GM21529 (cell line): ENCODE measurements around the gene UBXN2A.
"Not testable (repeated sequence)": the region's sequence is repeated elsewhere in the genome, so short reads cannot be mapped to it uniquely, and the experiment has no call there.

ENCODE experiments used
- ATAC-seq: cut with Tn5 transposase; IDR thresholded peaks from one replicate; pipeline ENCODE4 v1.9.1; 2021; ENCODE audit not compliant: unreplicated experiment

UBXN2A gene

DNA sequence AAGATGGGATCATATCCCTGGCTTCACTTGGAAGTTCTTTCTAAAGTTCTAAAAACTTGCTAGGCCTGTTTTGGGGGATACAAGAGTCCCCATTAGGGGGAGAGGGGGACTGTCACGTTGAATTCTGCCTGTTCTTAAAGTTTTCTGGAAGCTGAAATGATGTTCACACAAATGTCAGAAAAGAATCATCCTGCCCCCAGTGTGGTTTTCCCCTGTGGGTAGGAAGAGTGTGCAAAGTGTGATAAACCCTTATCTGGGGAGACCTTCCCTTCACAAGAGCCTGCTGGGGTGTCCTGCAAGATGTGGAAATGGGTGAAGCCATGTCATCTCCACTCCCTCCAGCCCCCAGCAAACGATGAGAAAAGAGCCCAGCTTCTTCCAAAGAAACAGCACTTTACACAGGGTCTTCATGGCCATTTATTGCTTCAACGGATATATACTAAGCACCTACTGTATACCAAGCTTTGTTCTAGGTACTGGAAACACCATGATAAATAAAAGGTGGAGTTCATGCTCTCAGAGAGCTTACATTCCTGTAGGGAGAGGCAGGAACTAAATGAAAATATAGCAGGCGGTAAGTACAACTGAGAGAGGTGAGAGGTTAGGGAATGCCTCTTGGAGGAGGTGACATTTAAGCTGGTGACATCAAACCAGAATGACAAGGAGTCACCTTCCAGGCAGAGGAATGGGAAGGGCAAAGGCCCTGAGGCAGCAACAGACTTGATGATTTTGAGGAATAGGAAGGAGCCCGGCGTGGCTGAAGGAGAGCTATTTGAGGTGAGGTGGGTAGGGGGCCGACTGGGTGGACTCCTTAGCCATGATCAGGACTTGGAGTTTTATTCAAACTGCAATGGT is 71.2 kb downstream of the UBXN2A start:
- no peak for ATAC-seq

GRCh38 chr2:24012521-24013188 is 72.4 kb downstream of the UBXN2A start:
- no peak for ATAC-seq

- not testable (repeated sequence) for ATAC-seq
These were observed 74.6 kb downstream of the UBXN2A start for GRCh38 chr2:24014902-24015301.

DNA sequence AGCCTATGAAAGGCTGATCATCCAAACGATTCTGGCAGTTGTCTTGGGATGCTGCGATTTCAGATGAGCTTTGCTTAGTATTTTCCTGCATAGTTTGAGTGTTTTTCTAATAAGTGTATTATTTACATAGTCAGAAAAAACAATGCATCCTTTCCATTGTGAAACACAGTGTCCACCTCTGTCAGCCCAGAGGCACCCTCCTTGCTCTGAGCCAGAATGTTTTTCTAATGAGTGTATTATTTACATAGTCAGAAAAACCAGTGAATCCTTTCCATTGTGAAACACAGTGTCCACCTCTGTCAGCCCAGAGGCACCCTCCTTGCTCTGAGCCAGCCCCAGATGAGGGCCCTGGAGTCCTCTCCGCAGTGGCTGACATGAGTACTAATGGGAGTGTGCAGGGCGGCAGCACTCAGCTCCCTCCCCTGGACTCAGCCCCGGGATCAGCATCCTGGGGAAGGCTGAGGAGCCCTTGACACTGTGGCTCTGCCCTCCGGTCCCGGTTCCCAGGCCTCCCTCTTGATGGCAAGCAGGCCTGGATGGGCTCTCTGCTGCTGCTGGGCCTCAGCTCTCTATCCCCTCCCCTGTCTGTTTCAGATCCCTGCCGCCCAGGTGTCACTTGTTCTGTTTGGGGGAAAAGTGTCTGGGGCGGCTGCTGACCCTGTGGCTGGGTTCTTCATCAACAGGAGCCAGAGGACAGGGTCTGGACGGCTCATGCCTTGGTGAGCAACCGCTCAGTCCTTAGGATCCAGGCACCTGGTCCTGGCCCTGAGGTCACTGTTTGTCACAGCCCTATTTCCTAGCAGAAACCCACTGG is 75.5 kb downstream of the UBXN2A start:
- ATAC-seq, result no peak

GRCh38 chr2:24016376-24016761 is 76.1 kb downstream of the UBXN2A start:
- ATAC-seq, result no peak

- ATAC-seq, result no peak
These were observed 76.8 kb downstream of the UBXN2A start for GRCh38 chr2:24016853-24017703.

- no peak for ATAC-seq
These were observed 77.4 kb downstream of the UBXN2A start for GRCh38 chr2:24017711-24018110.

DNA sequence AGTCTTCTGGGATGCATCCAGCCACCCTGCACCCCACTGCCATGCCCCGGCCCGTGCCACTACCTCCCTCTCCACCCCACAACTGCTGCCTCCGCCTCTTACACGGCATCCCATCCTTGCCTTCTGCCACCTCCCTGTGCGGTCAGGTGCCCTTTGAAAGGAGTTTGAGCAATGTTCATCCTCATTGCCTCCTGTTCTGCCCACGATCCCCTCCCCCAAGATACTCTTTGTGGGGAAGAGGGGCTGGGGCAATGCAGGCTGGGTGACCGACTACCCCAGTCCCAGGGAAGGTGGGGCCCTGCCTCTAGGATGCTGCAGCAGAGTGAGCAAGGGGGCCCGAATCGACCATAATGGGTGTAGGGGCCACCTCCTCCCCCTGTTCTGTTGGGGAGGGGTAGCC is 78.0 kb downstream of the UBXN2A start:
- ATAC-seq, result no peak

- ATAC-seq, result no peak
These were observed 79.5 kb downstream of the UBXN2A start for GRCh38 chr2:24019729-24020128.

DNA sequence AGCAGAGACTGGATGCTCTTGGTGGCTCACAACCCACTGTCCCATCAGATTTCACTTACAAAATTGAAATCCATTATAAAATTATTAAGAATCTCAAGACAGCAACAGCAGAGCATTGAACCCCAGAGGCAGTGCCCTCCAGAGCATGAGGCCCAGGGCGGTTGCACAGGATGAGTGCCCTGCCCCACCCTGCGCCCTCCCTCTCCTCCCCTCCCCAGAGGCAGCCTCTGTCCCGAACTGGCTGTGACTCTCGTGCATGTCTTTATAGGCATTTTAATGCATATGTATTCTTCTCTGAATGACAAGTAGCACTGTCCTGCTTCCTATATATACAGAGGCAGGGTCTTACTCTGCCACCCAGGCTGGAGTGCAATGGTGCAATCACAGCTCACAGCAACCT is 80.0 kb downstream of the UBXN2A start:
- no peak for ATAC-seq

GRCh38 chr2:24021122-24021998 is 81.1 kb downstream of the UBXN2A start:
- ATAC-seq, result no peak

GRCh38 chr2:24022324-24022974 is 82.2 kb downstream of the UBXN2A start:
- ATAC-seq, result no peak

DNA sequence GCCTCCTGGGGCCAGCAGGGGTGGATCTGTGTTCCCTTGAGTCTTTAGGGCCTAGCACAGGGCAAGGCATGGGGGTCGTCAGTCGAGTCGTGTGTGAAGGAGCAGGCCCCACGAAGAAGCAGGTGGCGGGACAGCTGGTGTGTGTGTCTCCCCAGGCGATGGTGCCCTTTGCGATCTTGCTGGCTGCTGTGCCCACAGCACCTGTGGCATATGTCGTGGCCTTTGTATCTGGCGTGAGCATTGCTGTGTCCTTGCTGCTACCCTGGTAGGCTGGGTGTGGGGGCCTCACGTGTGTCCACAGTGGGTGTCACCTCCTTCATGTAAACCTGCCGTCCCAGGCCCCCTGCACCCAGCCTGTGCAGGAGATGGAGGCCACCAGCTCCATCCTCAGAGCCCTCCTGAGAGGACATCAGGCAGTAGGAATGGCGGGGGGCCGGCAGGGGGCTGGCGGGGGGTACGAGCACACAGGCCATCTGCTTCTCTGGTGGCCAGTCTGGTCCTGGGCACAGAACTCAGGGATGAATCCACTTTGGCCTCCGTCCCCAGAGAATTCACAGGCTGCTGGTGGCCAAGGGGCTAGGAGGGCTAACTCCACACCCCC is 82.8 kb downstream of the UBXN2A start:
- no peak for ATAC-seq

DNA sequence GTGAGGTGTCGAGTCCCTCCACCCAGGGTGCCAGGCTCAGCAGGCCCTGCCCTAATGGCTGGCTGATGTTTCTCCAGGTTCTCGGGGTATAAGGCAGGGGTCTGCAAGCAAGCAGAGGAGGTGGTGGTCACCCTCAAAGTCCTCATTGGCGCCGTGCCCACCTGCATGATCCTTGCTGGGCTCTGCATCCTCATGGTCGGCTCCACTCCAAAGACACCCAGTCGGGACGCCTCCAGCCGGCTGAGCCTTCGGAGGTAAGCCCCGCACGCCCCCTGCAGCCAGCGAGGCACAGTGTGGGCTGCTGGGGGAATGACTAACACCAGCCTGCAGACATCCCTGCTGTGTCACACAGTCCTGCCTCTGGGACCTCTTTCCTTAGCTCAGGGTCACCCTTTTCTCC is 83.8 kb downstream of the UBXN2A start:
- ATAC-seq, result no peak

DNA sequence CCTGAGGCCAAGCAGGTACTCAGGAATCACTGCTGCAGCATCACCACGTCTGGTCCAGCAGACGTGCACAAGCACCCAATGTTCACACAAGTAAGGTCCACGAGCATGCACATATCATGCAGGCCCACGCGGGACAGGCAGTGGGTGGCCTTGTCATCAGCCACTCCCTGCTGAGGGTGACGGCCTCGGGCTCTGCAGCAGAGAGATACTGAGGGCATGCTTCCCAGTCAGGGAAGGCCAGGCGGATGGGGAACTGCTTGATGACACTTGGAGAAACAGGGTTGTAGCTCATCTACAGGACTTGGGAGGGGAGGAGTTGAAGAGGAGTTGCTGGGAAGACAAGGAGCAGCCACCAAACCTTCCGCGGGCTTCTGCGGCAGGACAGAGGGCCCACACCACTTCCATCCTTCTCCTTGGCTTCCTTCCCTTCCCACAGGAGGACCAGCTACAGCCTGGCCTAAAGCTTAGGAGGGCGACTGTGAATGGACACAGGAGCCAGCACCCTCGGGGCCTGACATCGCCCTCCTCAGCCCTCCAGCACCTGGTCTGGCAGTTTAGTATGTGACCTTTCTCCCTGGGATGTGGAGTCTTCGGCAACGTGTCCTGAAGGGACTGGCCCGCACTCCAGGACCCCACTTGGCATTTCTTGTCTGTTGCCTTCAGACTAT is 84.9 kb downstream of the UBXN2A start:
- no peak for ATAC-seq

- ATAC-seq, result no peak
These were observed 86.0 kb downstream of the UBXN2A start for GRCh38 chr2:24026233-24026632.

- no peak for ATAC-seq
These were observed 98.7 kb downstream of the UBXN2A start for GRCh38 chr2:24038786-24039499.

DNA sequence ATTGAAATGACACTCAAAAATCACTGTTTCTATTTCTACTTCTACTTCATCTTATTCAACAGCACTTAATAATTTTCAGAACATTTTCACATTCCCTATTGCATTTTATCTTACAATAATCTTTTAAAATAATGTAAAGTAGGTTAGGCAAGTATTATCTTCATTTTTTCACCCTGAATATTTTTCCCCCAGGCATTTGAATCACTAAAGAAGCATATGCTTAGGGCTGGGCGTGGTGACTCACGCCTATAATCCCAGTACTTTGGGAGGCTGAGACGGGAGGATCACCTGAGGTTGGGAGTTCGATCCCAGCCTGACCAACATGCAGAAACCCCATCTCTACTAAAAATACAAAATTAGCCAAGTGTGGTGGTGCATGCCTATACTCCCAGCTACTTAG is 100.2 kb downstream of the UBXN2A start:
- ATAC-seq, result no peak
